ENCODE data around the gene MRPL14. TPM values are rescaled to one million over a fixed set of nuclear protein-coding genes. Genes with fewer than 3 reads are reported as not detected.

MRPL14 gene
- polyA plus RNA-seq, 1 experiment, result 58.4 TPM

DNA sequence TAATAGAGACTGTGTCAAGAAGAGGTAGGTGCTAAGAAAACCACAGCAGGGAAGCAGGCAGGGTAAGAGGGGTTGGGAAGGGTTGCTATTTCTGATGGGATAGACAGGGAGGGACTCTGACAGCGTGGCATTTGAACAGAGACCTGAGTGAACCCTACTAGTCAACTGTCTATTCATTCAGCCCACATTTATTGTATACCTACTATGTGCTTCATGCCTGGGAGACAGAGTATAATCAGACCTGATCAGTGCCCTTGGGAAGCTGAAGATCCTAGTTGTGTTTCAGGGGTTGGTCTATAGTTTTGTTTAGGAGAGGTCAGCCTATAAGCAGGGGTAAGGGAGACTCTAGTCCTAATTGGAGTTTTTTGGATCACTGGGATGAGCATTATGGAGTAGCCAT lies 16.5 kb upstream of the MRPL14 start:
- H3K27me3 ChIP-seq (ENCODE audit: control insufficient read depth, insufficient read depth, low read length), result no peaks in the 10 kb centered on the region
- TF ChIP-seq, protein P1, sequence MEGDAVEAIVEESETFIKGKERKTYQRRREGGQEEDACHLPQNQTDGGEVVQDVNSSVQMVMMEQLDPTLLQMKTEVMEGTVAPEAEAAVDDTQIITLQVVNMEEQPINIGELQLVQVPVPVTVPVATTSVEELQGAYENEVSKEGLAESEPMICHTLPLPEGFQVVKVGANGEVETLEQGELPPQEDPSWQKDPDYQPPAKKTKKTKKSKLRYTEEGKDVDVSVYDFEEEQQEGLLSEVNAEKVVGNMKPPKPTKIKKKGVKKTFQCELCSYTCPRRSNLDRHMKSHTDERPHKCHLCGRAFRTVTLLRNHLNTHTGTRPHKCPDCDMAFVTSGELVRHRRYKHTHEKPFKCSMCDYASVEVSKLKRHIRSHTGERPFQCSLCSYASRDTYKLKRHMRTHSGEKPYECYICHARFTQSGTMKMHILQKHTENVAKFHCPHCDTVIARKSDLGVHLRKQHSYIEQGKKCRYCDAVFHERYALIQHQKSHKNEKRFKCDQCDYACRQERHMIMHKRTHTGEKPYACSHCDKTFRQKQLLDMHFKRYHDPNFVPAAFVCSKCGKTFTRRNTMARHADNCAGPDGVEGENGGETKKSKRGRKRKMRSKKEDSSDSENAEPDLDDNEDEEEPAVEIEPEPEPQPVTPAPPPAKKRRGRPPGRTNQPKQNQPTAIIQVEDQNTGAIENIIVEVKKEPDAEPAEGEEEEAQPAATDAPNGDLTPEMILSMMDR (IDR thresholded peaks at IDR 0.05; ENCODE audit: insufficient read depth, low read depth, low read length), result no peak
- H3K36me3 ChIP-seq (ENCODE audit: control insufficient read depth, insufficient read depth, low read length), result peaks cover 19% of the 10 kb centered on the region
- POLR2A ChIA-PET, result no interaction called here
- DNase-seq (ENCODE audit: low read depth), result no peak
- H3K4me3 ChIP-seq (ENCODE audit: low read depth, low read length), result no peak overlapping the region
- CTCF ChIA-PET, result interaction anchor here (0.8 to 1.2 kb wide), 4 partner anchors 29 to 47 kb away, joined by 3 to 4 read pairs (median 3); no protein-coding TSS in a partner anchor

DNA sequence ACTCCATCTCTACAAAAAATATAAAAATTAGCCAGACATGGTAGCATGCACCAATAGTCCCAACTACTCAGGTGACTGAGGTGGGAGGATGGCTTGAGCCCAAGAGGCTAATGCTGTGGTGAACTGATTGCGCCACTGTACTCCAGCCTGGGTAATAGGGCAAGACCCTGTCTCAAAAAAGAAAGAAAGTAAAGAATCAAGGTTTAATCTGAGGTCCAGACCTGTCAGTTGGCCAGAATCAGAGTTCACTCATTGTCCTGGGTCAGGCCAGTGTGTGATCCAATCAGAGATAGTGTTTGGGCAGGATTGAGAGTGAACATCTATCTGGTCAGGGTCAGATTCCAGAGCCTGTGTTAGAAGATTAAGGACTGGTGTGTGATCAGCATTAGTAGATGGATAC lies 15.6 kb upstream of the MRPL14 start:
- Histone ChIP-seq H3K4me3 (ENCODE audit: low read depth, low read length) (no peak overlapping the region), H3K36me3 (ENCODE audit: control insufficient read depth, insufficient read depth, low read length) (peaks cover 24% of the 10 kb centered on the region), H3K27me3 (ENCODE audit: control insufficient read depth, insufficient read depth, low read length) (no peaks in the 10 kb centered on the region)
- CTCF ChIA-PET, result interaction anchor here (0.8 to 1.2 kb wide), 2 partner anchors 45 to 46 kb away, joined by 3 read pairs; no protein-coding TSS in a partner anchor
- TF ChIP-seq, protein P1 (IDR thresholded peaks at IDR 0.05; ENCODE audit: insufficient read depth, low read depth, low read length), result no peak
- POLR2A ChIA-PET, result no interaction called here
- DNase-seq (ENCODE audit: low read depth), result no peak

DNA sequence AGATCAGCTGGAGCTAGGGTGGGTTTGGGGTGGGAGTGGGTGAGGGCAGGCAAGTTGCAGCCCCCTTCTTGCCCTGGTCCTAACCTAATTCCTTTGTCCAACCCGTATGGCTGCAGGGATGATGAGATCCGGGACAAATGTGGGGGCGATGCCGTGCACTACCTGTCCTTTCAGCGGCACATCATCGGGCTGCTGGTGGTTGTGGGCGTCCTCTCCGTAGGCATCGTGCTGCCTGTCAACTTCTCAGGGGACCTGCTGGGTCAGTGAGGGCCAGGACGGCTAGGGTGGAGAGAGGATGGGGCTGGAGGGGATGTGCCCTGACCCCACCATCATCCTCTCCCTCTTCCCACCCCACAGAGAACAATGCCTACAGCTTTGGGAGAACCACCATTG lies 12.1 kb upstream of the MRPL14 start:
- CTCF ChIA-PET, result no interaction called here
- POLR2A ChIA-PET, result no interaction called here
- TF ChIP-seq, protein P1 (IDR thresholded peaks at IDR 0.05; ENCODE audit: insufficient read depth, low read depth, low read length), result no peak

DNA sequence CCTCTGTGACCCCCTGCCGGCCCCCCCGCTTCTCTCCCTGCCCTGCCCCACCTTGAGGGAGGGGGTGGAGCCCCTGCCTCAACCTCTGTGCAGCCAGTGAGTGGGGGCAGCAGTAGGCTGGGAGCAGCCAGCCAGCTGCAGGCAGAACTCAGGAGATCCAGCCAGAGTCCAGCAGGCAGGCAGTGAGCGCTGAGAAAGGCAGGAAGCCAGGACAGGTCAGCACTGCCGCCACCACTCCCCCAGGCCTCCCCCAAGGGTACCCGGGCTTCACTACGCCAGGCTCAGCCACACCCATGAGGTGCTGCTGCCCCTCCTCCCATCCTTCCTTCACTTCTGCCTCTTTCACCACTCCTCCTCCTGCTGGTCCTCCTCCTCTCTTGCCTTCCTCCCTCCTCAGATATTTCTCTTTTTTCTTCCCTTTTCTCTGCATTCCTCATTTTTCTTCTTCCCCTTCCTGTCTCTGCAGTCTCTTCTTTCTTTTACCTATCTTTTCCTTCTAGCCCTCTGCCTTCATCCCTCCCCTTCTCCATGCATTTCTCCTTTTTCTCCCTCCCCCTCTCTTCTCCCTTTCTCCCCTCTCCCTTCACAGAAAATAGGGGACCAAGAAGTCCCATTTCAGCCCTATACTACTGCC lies 11.6 kb upstream of the MRPL14 start:
- ChIA-PET CTCF (interaction anchor here (1.3 to 1.5 kb wide), 3 partner anchors 34 to 42 kb away, joined by 3 to 8 read pairs (median 5); no protein-coding TSS in a partner anchor), POLR2A (no interaction called here)
- Histone ChIP-seq H3K36me3 (ENCODE audit: control insufficient read depth, insufficient read depth, low read length) (peaks cover 32% of the 10 kb centered on the region), H3K4me3 (ENCODE audit: low read depth, low read length) (no peak overlapping the region), H3K27me3 (ENCODE audit: control insufficient read depth, insufficient read depth, low read length) (no peaks in the 10 kb centered on the region)
- no peak for DNase-seq (ENCODE audit: low read depth)
- TF ChIP-seq, protein P1 (IDR thresholded peaks at IDR 0.05; ENCODE audit: insufficient read depth, low read depth, low read length), result no peak

More for the DNA sequence above, 12.1 kb upstream of the MRPL14 start:
- H3K36me3 ChIP-seq (ENCODE audit: control insufficient read depth, insufficient read depth, low read length), result peaks cover 32% of the 10 kb centered on the region
- no peak for DNase-seq (ENCODE audit: low read depth)
- H3K27me3 ChIP-seq (ENCODE audit: control insufficient read depth, insufficient read depth, low read length), result no peaks in the 10 kb centered on the region
- no peak overlapping the region for H3K4me3 ChIP-seq (ENCODE audit: low read depth, low read length)

DNA sequence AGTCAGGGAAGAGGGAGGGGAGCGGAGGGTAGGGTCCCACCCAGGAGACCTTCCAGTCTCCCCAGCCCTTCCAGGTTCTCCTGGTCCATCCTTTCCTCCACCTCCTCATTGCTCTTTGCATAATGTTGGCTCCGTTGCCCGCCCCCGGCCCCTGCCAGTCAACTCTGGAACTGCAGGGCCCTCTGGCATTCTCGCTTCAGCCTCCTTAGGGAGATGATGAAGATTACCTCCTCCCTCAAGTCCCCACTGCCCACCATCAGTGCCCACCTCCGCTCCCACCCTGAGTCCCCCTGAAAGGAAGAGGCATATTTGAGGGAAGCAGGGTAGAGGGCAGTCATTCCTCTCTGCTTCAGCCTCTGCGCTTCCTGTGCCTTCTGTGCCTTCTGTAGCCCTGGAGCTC lies 8.6 kb upstream of the MRPL14 start:
- no peak for DNase-seq (ENCODE audit: low read depth)
- no peak overlapping the region for H3K4me3 ChIP-seq (ENCODE audit: low read depth, low read length)
- H3K27me3 ChIP-seq (ENCODE audit: control insufficient read depth, insufficient read depth, low read length), result no peaks in the 10 kb centered on the region
- TF ChIP-seq, protein P1 (IDR thresholded peaks at IDR 0.05; ENCODE audit: insufficient read depth, low read depth, low read length), result no peak
- peaks cover 29% of the 10 kb centered on the region for H3K36me3 ChIP-seq (ENCODE audit: control insufficient read depth, insufficient read depth, low read length)
- ChIA-PET POLR2A (no interaction called here), CTCF (interaction anchor here (0.7 to 1.1 kb wide), 2 partner anchors 13 to 36 kb away, joined by 3 read pairs; no protein-coding TSS in a partner anchor)
